Progenitor cell of endocrine pancreas (in vitro differentiated cells): Measurements from ENCODE around the gene ACAP2. TPM values are rescaled to one million over a fixed set of nuclear protein-coding genes. Genes with fewer than 3 reads are reported as not detected.

ENCODE experiments used
- DNase-seq: peaks from one replicate; pipeline ENCODE4 v3.0.0; 2021; ENCODE audit warnings: low spot score; ENCODE audit not compliant: unreplicated experiment
- H3K27ac Mint-ChIP-seq: 2 replicates; pipeline ENCODE4 v1.8.0; 2021; ENCODE audit warnings: mild to moderate bottlenecking, moderate library complexity, mixed read lengths
- H3K27me3 Mint-ChIP-seq: 2 replicates; pipeline ENCODE4 v1.8.0; 2021; ENCODE audit warnings: mixed read lengths
- H3K36me3 Mint-ChIP-seq: 2 replicates; pipeline ENCODE4 v1.8.0; 2022; ENCODE audit warnings: mixed read lengths; ENCODE audit not compliant: insufficient read depth
- H3K4me1 Mint-ChIP-seq: 2 replicates; pipeline ENCODE4 v1.8.0; 2021; ENCODE audit warnings: low read depth, mixed read lengths
- H3K4me3 Mint-ChIP-seq: 2 replicates; pipeline ENCODE4 v1.8.0; 2021; ENCODE audit warnings: low read depth, mild to moderate bottlenecking, moderate library complexity, mixed read lengths
- H3K9me3 Mint-ChIP-seq: 2 replicates; pipeline ENCODE4 v1.8.0; 2021; ENCODE audit warnings: low read depth, mixed read lengths
- CTCF ChIP-seq: fragments of 200-600 bp; sonication (generic); IDR thresholded peaks from one replicate; pipeline ENCODE4 v1.5.0; 2021; ENCODE audit warnings: antibody characterized with exemption, mild to moderate bottlenecking; ENCODE audit not compliant: unreplicated experiment
- total RNA-seq: library from RNA; stranded (reverse); gene quantifications from 2 replicates; pipeline ENCODE4 v1.2.1, GENCODE V29; 2021

Gene ACAP2
- total RNA-seq, 1 donor from 2014 or later: 34.2 TPM

- DNase-seq: no peak
- no peak for TF ChIP-seq CTCF
- peaks cover 3% of the 10 kb centered on the region for H3K9me3 Mint-ChIP-seq
- H3K27me3 Mint-ChIP-seq: no peaks in the 10 kb centered on the region
- no peaks in the 10 kb centered on the region for H3K4me1 Mint-ChIP-seq
- no peak overlapping the region for H3K27ac Mint-ChIP-seq
- H3K4me3 Mint-ChIP-seq: no peak overlapping the region
- peaks cover 15% of the 10 kb centered on the region for H3K36me3 Mint-ChIP-seq
These were observed 31.0 kb downstream of the ACAP2 start for GRCh38 chr3:195411836-195412235.

GRCh38 chr3:195410546-195410945 lies 32.3 kb downstream of the ACAP2 start:
- Mint-ChIP-seq H3K4me1 (no peaks in the 10 kb centered on the region), H3K4me3 (no peak overlapping the region), H3K27me3 (no peaks in the 10 kb centered on the region), H3K36me3 (peaks cover 15% of the 10 kb centered on the region), H3K9me3 (peaks cover 3% of the 10 kb centered on the region), H3K27ac (no peak overlapping the region)
- no peak for TF ChIP-seq CTCF
- no peak for DNase-seq

DNA sequence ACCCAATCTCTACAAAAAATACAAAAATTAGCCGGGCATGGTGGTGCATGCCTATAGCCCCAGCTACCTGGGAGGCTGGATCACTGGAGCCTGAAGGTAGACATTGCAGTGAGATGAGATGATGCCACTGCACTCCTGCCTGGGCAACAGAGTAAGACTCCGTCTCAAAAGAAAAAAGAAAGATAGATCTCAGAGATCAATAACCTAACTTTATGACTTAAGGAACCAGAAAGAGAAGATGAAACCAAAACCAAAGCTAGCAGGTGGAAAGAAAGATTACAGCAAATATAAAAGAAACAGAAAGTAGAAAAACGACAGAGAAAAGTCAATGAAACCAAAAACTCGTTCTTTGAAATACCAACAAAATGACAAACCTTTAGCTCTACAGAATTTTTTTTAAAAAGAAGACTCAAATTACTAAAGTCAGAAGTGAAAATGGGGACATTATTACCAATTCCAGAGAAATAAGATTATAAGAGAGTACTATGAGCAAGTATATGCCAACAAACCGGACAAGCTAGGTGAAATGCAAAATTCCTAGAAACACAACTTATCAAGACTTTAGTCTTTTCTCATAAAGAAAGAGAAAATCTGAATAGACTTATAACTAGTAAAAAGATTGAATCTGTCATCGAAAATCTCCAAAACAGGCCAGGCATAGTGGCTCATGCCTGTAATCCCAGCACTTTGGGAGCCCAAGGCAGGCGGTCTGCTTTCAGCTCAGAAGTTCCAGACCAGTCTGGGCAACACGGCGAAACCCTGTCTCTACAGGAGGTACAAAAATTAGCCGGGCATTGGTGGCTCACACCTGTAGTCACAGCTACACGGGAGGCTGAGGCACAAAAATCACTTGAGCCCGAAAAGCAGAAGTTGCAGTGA lies 35.0 kb downstream of the ACAP2 start:
- Mint-ChIP-seq H3K27ac (no peak overlapping the region), H3K27me3 (no peaks in the 10 kb centered on the region), H3K9me3 (peaks cover 3% of the 10 kb centered on the region), H3K36me3 (peaks cover 15% of the 10 kb centered on the region), H3K4me1 (no peaks in the 10 kb centered on the region), H3K4me3 (no peak overlapping the region)
- TF ChIP-seq CTCF: no peak
- DNase-seq: no peak

DNA sequence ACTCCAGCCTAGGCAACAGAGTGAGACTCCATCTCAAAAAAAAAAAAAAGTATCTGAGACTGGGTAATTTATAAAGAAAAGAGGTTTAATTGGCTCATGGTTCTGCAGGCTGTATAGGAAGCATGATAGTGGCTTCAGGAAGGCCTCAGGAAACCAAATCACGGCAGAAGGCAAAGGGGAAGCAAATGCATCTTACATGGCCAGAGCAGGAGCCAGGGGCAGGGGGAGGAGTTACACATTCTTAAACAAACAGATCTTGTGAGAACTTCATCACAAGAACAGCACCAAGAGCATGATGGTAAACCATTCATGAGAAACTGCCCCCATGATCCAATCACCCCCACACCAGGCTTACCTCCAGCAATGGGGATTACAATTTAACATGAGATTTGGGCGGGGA lies 37.2 kb downstream of the ACAP2 start:
- Mint-ChIP-seq H3K36me3 (peaks cover 12% of the 10 kb centered on the region), H3K27me3 (no peaks in the 10 kb centered on the region), H3K4me1 (peaks cover 11% of the 10 kb centered on the region), H3K4me3 (no peak overlapping the region), H3K27ac (no peak overlapping the region), H3K9me3 (peaks cover 3% of the 10 kb centered on the region)
- no peak for DNase-seq
- no peak for TF ChIP-seq CTCF

DNA sequence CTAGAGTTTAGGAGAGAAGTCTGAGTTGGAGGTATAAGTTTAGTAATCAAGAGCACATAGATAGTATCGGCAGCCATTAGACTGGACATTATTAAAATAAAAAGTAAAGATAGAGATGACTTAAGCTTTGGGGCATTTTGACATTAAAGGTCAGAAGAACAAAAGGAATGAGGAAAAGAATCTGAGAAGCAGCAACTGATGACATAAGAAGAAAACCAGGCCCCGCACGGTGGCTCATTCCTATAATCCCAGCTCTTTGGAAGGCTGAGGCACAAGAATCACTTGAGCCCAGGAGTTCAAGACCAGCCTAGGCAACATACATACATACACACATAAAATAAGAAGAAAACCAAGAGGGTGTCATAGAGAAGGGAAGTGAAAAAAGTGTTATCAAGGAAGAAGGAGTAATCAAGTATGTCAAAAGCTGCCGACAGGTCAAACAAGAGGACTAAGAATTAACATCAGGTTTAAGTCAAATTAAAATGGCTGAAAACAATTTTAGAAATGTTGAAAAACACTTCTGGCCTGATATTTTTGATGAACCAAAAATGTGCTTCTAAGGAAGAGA lies 38.9 kb downstream of the ACAP2 start:
- no peak for TF ChIP-seq CTCF
- no peak overlapping the region for H3K27ac Mint-ChIP-seq

More for the DNA sequence above, 38.9 kb downstream of the ACAP2 start:
- Mint-ChIP-seq H3K4me3 (no peak overlapping the region), H3K4me1 (peaks cover 11% of the 10 kb centered on the region), H3K36me3 (peaks cover 3% of the 10 kb centered on the region), H3K9me3 (peaks cover 3% of the 10 kb centered on the region), H3K27me3 (no peaks in the 10 kb centered on the region)
- DNase-seq: no peak
